Measurements from ENCODE around the gene OR51Q1.
A peak's percentile ranks its signal among the peaks of the same experiment; 100 is the strongest.

Gene OR51Q1

GRCh38 chr11:5421811-5422210 is at the start of gene OR51Q1:
OR51Q1 (plus strand) TSS chr11:5422111; CDS start chr11:5422201, 90 bp downstream.
- DNase-seq (ENCODE audit: low spot score) (no peak), ATAC-seq (ENCODE audit: low read depth) (no peak)
- Histone ChIP-seq H3K4me3 (ENCODE audit: severe bottlenecking) (no peak within 1 kb of the TSS), H3K4me1 (ENCODE audit: insufficient read depth, poor library complexity, severe bottlenecking) (no peaks in the 10 kb centered on the region), H3K9me3 (ENCODE audit: severe bottlenecking) (no peaks in the 10 kb centered on the region), H3K27ac (ENCODE audit: poor library complexity, severe bottlenecking) (no peak within 1 kb of the TSS), H3K36me3 (ENCODE audit: low read depth) (no peaks in the 10 kb centered on the region), H3K27me3 (ENCODE audit: insufficient read depth, poor library complexity, severe bottlenecking) (peaks cover 10% of the 10 kb centered on the region)
- no peak for TF ChIP-seq CTCF (IDR thresholded peaks at IDR 0.05; ENCODE audit: poor library complexity, severe bottlenecking)

- Histone ChIP-seq H3K36me3 (ENCODE audit: low read depth) (no peaks in the 10 kb centered on the region), H3K27ac (ENCODE audit: poor library complexity, severe bottlenecking) (no peak overlapping the region), H3K4me3 (ENCODE audit: severe bottlenecking) (no peak overlapping the region), H3K27me3 (ENCODE audit: insufficient read depth, poor library complexity, severe bottlenecking) (no peaks in the 10 kb centered on the region), H3K9me3 (ENCODE audit: severe bottlenecking) (no peaks in the 10 kb centered on the region), H3K4me1 (ENCODE audit: insufficient read depth, poor library complexity, severe bottlenecking) (no peaks in the 10 kb centered on the region)
- no peak for DNase-seq (ENCODE audit: low spot score)
- ATAC-seq (ENCODE audit: low read depth), result peak; percentile 86
- peak; percentile 76 for TF ChIP-seq CTCF (IDR thresholded peaks at IDR 0.05; ENCODE audit: poor library complexity, severe bottlenecking)
Observed at GRCh38 chr11:5380740-5381342, 41.1 kb upstream of the OR51Q1 start.

- ATAC-seq (ENCODE audit: low read depth), result no peak
- H3K27ac ChIP-seq (ENCODE audit: poor library complexity, severe bottlenecking), result no peak within 1 kb of the TSS
- H3K36me3 ChIP-seq (ENCODE audit: low read depth), result no peaks in the 10 kb centered on the region
- no peak for TF ChIP-seq CTCF (IDR thresholded peaks at IDR 0.05; ENCODE audit: poor library complexity, severe bottlenecking)
- no peaks in the 10 kb centered on the region for H3K9me3 ChIP-seq (ENCODE audit: severe bottlenecking)
- H3K4me1 ChIP-seq (ENCODE audit: insufficient read depth, poor library complexity, severe bottlenecking), result no peaks in the 10 kb centered on the region
- no peak within 1 kb of the TSS for H3K4me3 ChIP-seq (ENCODE audit: severe bottlenecking)
- H3K27me3 ChIP-seq (ENCODE audit: insufficient read depth, poor library complexity, severe bottlenecking), result no peaks in the 10 kb centered on the region
- no peak for DNase-seq (ENCODE audit: low spot score)
Observed at GRCh38 chr11:5383576-5383975, 38.3 kb upstream of the OR51Q1 start, which contains the start of gene OR51M1. OR51M1 (plus strand) TSS chr11:5383812; CDS start chr11:5389399, 5,587 bp downstream.

DNA sequence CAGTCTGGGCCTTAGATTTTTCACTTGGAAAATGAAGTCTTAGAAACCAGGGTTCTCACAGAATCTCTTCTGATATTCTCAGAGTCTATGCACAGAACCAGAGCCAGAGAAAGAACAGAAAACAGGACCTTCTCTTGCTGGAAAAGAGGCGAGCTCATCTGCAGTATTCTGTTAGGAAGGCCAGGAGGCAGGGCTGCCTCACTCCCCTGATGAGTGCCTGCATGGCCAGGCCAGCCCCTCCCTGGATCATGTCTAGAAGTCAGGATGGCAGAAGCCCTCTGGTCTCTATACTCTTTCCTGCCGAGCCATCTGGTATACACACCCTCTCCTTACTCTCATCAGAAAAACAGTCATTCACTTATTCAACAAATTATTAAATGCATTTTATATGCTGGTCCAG is 37.6 kb upstream of the OR51Q1 start:
- Histone ChIP-seq H3K4me3 (ENCODE audit: severe bottlenecking) (no peak overlapping the region), H3K27me3 (ENCODE audit: insufficient read depth, poor library complexity, severe bottlenecking) (no peaks in the 10 kb centered on the region), H3K27ac (ENCODE audit: poor library complexity, severe bottlenecking) (no peak overlapping the region), H3K4me1 (ENCODE audit: insufficient read depth, poor library complexity, severe bottlenecking) (no peaks in the 10 kb centered on the region), H3K36me3 (ENCODE audit: low read depth) (no peaks in the 10 kb centered on the region), H3K9me3 (ENCODE audit: severe bottlenecking) (no peaks in the 10 kb centered on the region)
- ATAC-seq (ENCODE audit: low read depth), result no peak
- no peak for DNase-seq (ENCODE audit: low spot score)
- no peak for TF ChIP-seq CTCF (IDR thresholded peaks at IDR 0.05; ENCODE audit: poor library complexity, severe bottlenecking)

- peaks cover 5% of the 10 kb centered on the region for H3K27me3 ChIP-seq (ENCODE audit: insufficient read depth, poor library complexity, severe bottlenecking)
Observed at GRCh38 chr11:5390210-5390609, 31.7 kb upstream of the OR51Q1 start.

More at GRCh38 chr11:5390210-5390609, 31.7 kb upstream of the OR51Q1 start:
- no peaks in the 10 kb centered on the region for H3K4me1 ChIP-seq (ENCODE audit: insufficient read depth, poor library complexity, severe bottlenecking)
- DNase-seq (ENCODE audit: low spot score) (no peak), ATAC-seq (ENCODE audit: low read depth) (no peak)
- no peaks in the 10 kb centered on the region for H3K9me3 ChIP-seq (ENCODE audit: severe bottlenecking)
- TF ChIP-seq CTCF (IDR thresholded peaks at IDR 0.05; ENCODE audit: poor library complexity, severe bottlenecking), result no peak
- H3K4me3 ChIP-seq (ENCODE audit: severe bottlenecking), result no peak overlapping the region
- H3K27ac ChIP-seq (ENCODE audit: poor library complexity, severe bottlenecking), result no peak overlapping the region
- no peaks in the 10 kb centered on the region for H3K36me3 ChIP-seq (ENCODE audit: low read depth)
